Measurements from ENCODE around the gene RPS6KC1.

DNA sequence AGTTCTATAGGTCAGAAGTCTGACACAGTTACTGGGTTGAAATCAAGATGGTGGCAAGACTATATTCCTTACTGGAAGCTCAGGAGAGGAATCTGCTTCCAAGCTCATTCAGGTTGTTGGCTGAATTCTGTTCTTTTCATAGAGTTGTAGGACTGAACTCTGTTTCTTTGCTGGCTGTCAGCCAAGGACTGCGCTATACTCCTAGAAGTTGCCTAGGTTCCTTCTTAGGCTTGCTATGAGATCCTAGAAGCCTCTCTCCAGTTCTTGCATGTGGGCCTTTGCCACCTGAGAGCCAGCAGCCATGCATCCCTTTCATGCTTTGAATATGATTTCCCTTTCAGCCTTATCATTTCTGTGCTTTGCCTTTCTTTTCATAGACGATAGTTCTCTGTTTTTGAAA, 176.4 kb downstream of the RPS6KC1 start:
- TF ChIP-seq EZH2 (IDR thresholded peaks at IDR 0.05; ENCODE audit: insufficient read depth, low read length): no peak
- TF ChIP-seq, protein P1, sequence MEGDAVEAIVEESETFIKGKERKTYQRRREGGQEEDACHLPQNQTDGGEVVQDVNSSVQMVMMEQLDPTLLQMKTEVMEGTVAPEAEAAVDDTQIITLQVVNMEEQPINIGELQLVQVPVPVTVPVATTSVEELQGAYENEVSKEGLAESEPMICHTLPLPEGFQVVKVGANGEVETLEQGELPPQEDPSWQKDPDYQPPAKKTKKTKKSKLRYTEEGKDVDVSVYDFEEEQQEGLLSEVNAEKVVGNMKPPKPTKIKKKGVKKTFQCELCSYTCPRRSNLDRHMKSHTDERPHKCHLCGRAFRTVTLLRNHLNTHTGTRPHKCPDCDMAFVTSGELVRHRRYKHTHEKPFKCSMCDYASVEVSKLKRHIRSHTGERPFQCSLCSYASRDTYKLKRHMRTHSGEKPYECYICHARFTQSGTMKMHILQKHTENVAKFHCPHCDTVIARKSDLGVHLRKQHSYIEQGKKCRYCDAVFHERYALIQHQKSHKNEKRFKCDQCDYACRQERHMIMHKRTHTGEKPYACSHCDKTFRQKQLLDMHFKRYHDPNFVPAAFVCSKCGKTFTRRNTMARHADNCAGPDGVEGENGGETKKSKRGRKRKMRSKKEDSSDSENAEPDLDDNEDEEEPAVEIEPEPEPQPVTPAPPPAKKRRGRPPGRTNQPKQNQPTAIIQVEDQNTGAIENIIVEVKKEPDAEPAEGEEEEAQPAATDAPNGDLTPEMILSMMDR (IDR thresholded peaks at IDR 0.05; ENCODE audit: insufficient read depth, low read depth, low read length): no peak

Data from astrocyte (in vitro differentiated cells and primary cell).